HS-5 (cell line): ENCODE results near the gene DNA2.

Experiments
- DNase-seq: peaks from one replicate; pipeline ENCODE4 v3.0.0-alpha.2; 2012; ENCODE audit warnings: low read depth

Gene DNA2

DNA sequence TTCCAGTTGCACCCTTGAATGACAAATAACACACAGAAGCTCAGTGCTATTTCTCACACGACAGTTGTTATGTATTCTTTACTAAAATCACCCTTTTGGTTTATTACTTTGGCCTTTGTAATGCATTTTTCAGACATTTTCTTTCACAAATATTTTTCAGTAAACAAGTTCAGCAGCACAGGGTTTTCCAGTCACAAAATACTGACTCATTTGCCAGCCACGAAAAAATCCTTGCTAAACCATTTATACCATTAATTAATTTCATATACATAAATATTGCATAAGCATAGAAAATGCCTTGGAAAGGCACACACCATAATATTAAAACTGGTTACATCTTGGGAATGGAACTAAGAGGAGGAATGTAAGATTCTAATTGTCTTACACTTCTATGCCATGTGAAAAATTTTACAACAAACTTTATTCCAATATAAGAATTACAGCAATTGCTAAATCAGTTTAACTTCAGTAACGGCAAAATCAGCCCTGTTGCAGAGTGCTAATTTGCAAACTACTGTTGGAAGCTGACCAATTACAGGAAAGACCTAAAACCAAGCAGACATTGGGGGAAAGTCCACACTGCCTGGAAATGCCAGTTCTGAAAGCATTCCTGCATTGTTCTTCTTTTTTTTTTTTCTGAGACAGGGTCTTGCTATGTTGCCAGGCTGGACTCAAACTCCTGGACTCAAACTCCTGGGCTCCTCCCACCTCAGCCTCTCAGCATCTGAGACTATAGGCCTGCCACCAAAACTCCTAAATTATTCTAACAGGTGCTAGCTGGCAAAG is 107.5 kb downstream of the DNA2 start:
- no peak for DNase-seq
